ENCODE results near the gene LPAR4.

- TF ChIP-seq JUND (IDR thresholded peaks at IDR 0.05) = no peak
- no peak for TF ChIP-seq CTCF (IDR thresholded peaks at IDR 0.05 in 2 of 3, conservative IDR thresholded peaks at IDR 0.05 in 1 of 3; ENCODE audit: borderline replicate concordance in 1 of 3, insufficient read depth in 1 of 3, low read depth in 2 of 3, low read length in 2 of 3)
- TF ChIP-seq, protein P1, sequence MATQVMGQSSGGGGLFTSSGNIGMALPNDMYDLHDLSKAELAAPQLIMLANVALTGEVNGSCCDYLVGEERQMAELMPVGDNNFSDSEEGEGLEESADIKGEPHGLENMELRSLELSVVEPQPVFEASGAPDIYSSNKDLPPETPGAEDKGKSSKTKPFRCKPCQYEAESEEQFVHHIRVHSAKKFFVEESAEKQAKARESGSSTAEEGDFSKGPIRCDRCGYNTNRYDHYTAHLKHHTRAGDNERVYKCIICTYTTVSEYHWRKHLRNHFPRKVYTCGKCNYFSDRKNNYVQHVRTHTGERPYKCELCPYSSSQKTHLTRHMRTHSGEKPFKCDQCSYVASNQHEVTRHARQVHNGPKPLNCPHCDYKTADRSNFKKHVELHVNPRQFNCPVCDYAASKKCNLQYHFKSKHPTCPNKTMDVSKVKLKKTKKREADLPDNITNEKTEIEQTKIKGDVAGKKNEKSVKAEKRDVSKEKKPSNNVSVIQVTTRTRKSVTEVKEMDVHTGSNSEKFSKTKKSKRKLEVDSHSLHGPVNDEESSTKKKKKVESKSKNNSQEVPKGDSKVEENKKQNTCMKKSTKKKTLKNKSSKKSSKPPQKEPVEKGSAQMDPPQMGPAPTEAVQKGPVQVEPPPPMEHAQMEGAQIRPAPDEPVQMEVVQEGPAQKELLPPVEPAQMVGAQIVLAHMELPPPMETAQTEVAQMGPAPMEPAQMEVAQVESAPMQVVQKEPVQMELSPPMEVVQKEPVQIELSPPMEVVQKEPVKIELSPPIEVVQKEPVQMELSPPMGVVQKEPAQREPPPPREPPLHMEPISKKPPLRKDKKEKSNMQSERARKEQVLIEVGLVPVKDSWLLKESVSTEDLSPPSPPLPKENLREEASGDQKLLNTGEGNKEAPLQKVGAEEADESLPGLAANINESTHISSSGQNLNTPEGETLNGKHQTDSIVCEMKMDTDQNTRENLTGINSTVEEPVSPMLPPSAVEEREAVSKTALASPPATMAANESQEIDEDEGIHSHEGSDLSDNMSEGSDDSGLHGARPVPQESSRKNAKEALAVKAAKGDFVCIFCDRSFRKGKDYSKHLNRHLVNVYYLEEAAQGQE (IDR thresholded peaks at IDR 0.05; ENCODE audit: low read depth) = no peak
- TF ChIP-seq YY1 (IDR thresholded peaks at IDR 0.05; ENCODE audit: extremely low read depth, insufficient replicate concordance, low read depth, low read length) = no peak
- no peak for TF ChIP-seq RAD21 (IDR thresholded peaks at IDR 0.05; ENCODE audit: low read depth)
- no peak for TF ChIP-seq POLR2AphosphoS5 (IDR thresholded peaks at IDR 0.05; ENCODE audit: low read depth, low read length)
- no peak for TF ChIP-seq ATF3 (IDR thresholded peaks at IDR 0.05)
- no peak for TF ChIP-seq POLR2A (IDR thresholded peaks at IDR 0.05; ENCODE audit: borderline replicate concordance, extremely low read depth, insufficient read depth, insufficient read length)
- no peak for TF ChIP-seq MAX (IDR thresholded peaks at IDR 0.05)
- no peak for TF ChIP-seq SIN3A (IDR thresholded peaks at IDR 0.05; ENCODE audit: low read depth)
Measured at GRCh38 chrX:78801522-78801921, 54.0 kb downstream of the LPAR4 start.
